Hepatocyte (in vitro differentiated cells): ENCODE data around the gene RAP1A.

Source experiments
- EZH2 ChIP-seq: fragments of 200-600 bp; sonication (generic); IDR thresholded peaks from 2 replicates; pipeline ENCODE4 v1.6.1; 2016; ENCODE audit warnings: antibody characterized with exemption, mild to moderate bottlenecking, borderline replicate concordance
- EZH2phosphoT487 ChIP-seq: fragments of 200-600 bp; sonication (generic); IDR thresholded peaks from one replicate; pipeline ENCODE4 v1.6.1; 2018; ENCODE audit warnings: antibody characterized with exemption, mild to moderate bottlenecking, low read depth, moderate library complexity; ENCODE audit not compliant: unreplicated experiment, severe bottlenecking
- TF ChIP-seq, protein P1 (sequence below): fragments of 200-600 bp; sonication (generic); IDR thresholded peaks from 2 replicates; pipeline ENCODE4 v1.5.1; 2016; ENCODE audit warnings: antibody characterized with exemption, mild to moderate bottlenecking; ENCODE audit not compliant: poor library complexity

DNA sequence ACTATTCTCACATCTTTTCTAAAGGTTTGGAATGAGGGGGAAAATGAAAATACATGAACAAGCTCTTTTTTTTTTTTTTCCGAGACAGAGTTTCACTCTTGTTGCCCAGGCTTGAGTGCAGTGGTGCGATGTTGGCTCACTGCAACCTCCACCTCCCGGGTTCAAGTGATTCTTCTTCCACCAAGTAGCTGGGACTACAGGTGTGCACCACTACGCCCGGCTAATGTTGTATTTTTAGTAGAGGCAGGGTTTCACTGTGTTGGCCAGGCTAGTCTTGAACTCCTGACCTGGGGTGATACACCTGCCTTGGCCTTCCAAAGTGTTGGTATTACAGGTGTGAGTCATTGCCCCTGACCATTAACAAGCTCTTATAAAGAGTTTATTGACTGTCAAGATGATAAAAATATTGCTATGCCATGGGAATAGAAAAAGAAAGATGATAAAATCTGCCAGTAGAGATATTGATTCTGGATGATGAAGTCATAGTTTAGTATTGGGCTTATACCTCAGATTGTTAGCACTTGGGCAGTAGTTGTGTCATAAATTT, 83.0 kb downstream of the RAP1A start:
- TF ChIP-seq, protein P1, sequence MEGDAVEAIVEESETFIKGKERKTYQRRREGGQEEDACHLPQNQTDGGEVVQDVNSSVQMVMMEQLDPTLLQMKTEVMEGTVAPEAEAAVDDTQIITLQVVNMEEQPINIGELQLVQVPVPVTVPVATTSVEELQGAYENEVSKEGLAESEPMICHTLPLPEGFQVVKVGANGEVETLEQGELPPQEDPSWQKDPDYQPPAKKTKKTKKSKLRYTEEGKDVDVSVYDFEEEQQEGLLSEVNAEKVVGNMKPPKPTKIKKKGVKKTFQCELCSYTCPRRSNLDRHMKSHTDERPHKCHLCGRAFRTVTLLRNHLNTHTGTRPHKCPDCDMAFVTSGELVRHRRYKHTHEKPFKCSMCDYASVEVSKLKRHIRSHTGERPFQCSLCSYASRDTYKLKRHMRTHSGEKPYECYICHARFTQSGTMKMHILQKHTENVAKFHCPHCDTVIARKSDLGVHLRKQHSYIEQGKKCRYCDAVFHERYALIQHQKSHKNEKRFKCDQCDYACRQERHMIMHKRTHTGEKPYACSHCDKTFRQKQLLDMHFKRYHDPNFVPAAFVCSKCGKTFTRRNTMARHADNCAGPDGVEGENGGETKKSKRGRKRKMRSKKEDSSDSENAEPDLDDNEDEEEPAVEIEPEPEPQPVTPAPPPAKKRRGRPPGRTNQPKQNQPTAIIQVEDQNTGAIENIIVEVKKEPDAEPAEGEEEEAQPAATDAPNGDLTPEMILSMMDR = no peak
- TF ChIP-seq EZH2 = no peak
- TF ChIP-seq EZH2phosphoT487 = no peak
